K562 (cell line): ENCODE measurements around the gene BMPER. TPM values are rescaled to one million over a fixed set of nuclear protein-coding genes. Genes with fewer than 3 reads are reported as not detected.

Source experiments
- ATAC-seq: fragments of 200-7000 bp; cut with Tn5 transposase; 3 replicates; pipeline ENCODE4 v1.9.1; 2020; ENCODE audit warnings: moderate library complexity
- BruUV-seq: library from RNA; stranded (reverse); fragments of 400-500 nt; replicated peaks from 2 replicates; lab custom pipeline; 2021; lab: Mats Ljungman, UMichigan
- CTCF ChIA-PET: fragments of 300-600 bp; formaldehyde crosslinking; extraction: SDS; loops from one replicate; lab custom pipeline; 2021; ENCODE audit warnings: low intra/inter-chr PET ratio; lab: Yijun Ruan, JAX
- POLR2A ChIA-PET: fragments of 300-600, 350-650 bp; sonication (Branson Sonifier 250); formaldehyde crosslinking; extraction: SDS; loops from one replicate; lab custom pipeline; 2021; ENCODE audit warnings: antibody characterized with exemption, inconsistent platforms; lab: Yijun Ruan, JAX
- DNase-seq, 4 experiments: peaks; one replicate each; pipeline versions ENCODE4 v3.0.0 to v3.0.0-alpha.2; 2011 to 2018; ENCODE audit warnings: low spot score in 3 of 4, mixed read lengths in 3 of 4; ENCODE audit errors: extremely low read depth in 1 of 4
- FAIRE-seq: peaks from 2 replicates; lab custom pipeline; 2011; peaks lifted over from hg19 to GRCh38; lab: Jason Lieb, UNC
- H2AFZ ChIP-seq: 2 replicates; pipeline ENCODE4 v1.6.0; 2011; ENCODE audit warnings: low read depth, low read length, control low read depth, inconsistent platforms
- H3K27ac ChIP-seq: fragments of 200-600 bp; 3 replicates; pipeline ENCODE4 v1.8.0; 2011; ENCODE audit warnings: low read depth, mild to moderate bottlenecking, control low read depth, inconsistent platforms, low read length, moderate library complexity, mixed read lengths; ENCODE audit errors: extremely low read depth
- H3K27me3 ChIP-seq, 2 experiments: fragments of 300-600 bp in 1 of 2; 2 replicates in 1 of 2; 3 replicates in 1 of 2; pipeline versions ENCODE4 v1.6.0 to v1.8.0; 2011; ENCODE audit warnings: inconsistent platforms in 2 of 2, low read length in 2 of 2, mild to moderate bottlenecking in 1 of 2, mixed read lengths in 1 of 2, moderate library complexity in 1 of 2; ENCODE audit not compliant: control insufficient read depth in 2 of 2, insufficient read depth in 2 of 2
- H3K36me3 ChIP-seq: fragments of 300-600 bp; 3 replicates; pipeline ENCODE4 v1.8.0; 2011; ENCODE audit warnings: mild to moderate bottlenecking, low read length, inconsistent platforms; ENCODE audit not compliant: control insufficient read depth, insufficient read depth
- H3K4me1 ChIP-seq, 2 experiments: fragments of 200-600 bp in 1 of 2; replicated peaks in 1 of 2; 2 replicates in 1 of 2; 3 replicates in 1 of 2; pipeline versions ENCODE4 v1.5.1 to v1.8.0; 2011; ENCODE audit warnings: inconsistent platforms in 2 of 2, low read length in 2 of 2, mild to moderate bottlenecking in 1 of 2, mixed read lengths in 1 of 2, moderate library complexity in 1 of 2; ENCODE audit not compliant: control insufficient read depth in 2 of 2, insufficient read depth in 2 of 2
- H3K4me2 ChIP-seq: 2 replicates; pipeline ENCODE4 v1.6.1; 2011; ENCODE audit warnings: low read length, control low read depth, inconsistent platforms, mixed read lengths; ENCODE audit not compliant: insufficient read depth
- H3K4me3 ChIP-seq: fragments of 200-600 bp; sonication (generic), shearing (Covaris generic); 2 replicates; pipeline ENCODE4 v1.5.1; 2016; ENCODE audit warnings: control low read depth, inconsistent platforms
- H3K79me2 ChIP-seq: fragments of 200-600 bp; 3 replicates; pipeline ENCODE4 v1.8.0; 2011; ENCODE audit warnings: low read length, inconsistent platforms; ENCODE audit not compliant: control insufficient read depth, insufficient read depth
- H3K9ac ChIP-seq, 2 experiments: 2 replicates each; pipeline versions ENCODE4 v1.6.0 to v1.6.1; 2011; ENCODE audit warnings: low read depth in 2 of 2, low read length in 2 of 2, control low read depth in 1 of 2, inconsistent platforms in 1 of 2, mild to moderate bottlenecking in 1 of 2, mixed read lengths in 1 of 2; ENCODE audit not compliant: insufficient read depth in 1 of 2
- H3K9me1 ChIP-seq: one replicate; pipeline ENCODE4 v1.6.0; 2011; ENCODE audit warnings: inconsistent platforms, mild to moderate bottlenecking, low read length, moderate library complexity; ENCODE audit not compliant: control insufficient read depth, insufficient read depth
- H3K9me3 ChIP-seq: replicated peaks from 2 replicates; pipeline ENCODE4 v1.5.1; 2011; ENCODE audit warnings: low read depth, low read length, inconsistent platforms; ENCODE audit not compliant: control insufficient read depth, insufficient read depth
- H4K20me1 ChIP-seq: replicated peaks from 2 replicates; pipeline ENCODE4 v1.6.1; 2011; ENCODE audit warnings: low read length, inconsistent platforms, mixed read lengths; ENCODE audit not compliant: control insufficient read depth, insufficient read depth
- FOXM1 ChIP-seq, 2 experiments: fragments of 450-650 bp in 1 of 2; sonication (generic) in 1 of 2; formaldehyde crosslinking in 1 of 2; IDR thresholded peaks; 2 replicates each; pipeline versions ENCODE4 v1.6.1 to v1.9.0; 2017 to 2022; ENCODE audit warnings: low read depth in 2 of 2, mild to moderate bottlenecking in 2 of 2, missing genetic modification reagents in 1 of 2, moderate library complexity in 1 of 2
- GABPB1 ChIP-seq: sonication (generic); formaldehyde crosslinking; IDR thresholded peaks from 2 replicates; pipeline ENCODE4 v1.8.0; 2022; ENCODE audit warnings: mild to moderate bottlenecking, missing genetic modification reagents
- NR2F6 ChIP-seq: fragments of 450-650 bp; formaldehyde crosslinking; IDR thresholded peaks from 2 replicates; pipeline ENCODE4 v1.4.0; 2020; ENCODE audit warnings: mild to moderate bottlenecking
- RBM39 ChIP-seq: fragments of 200-400 bp; formaldehyde crosslinking; optimal IDR thresholded peaks from 2 replicates; pipeline ENCODE3; 2018; ENCODE audit warnings: low read depth, low read length
- WGBS: fragments of 100-300 bp; shearing (Covaris generic); methylation state at CpG from one replicate; pipeline ENCODE4 v1.1.6; 2016; ENCODE audit warnings: low coverage, mixed read lengths; ENCODE audit not compliant: insufficient coverage; ENCODE audit errors: missing lambda C conversion rate; 5-methylcytosine and 5-hydroxymethylcytosine counted together
- in situ Hi-C: fragments of 300-500 bp; cut with MboI; formaldehyde crosslinking; loops from 4 replicates; pipeline ENCODE4 v1.15.0; 2018; ENCODE audit warnings: inconsistent platforms, mixed read lengths
- intact Hi-C: fragments of 100-400 bp; cut with micrococcal nuclease; formaldehyde crosslinking; loops from 2 replicates; pipeline ENCODE4 v1.14.2; 2022
- polyA plus RNA-seq, 8 experiments: library from polyadenylated mRNA; depleted of rRNA in 4 of 8; stranded (reverse) in 5 of 8; unstranded in 3 of 8; fragments of >200 nt; fragmentation: Nextera tagmentation in 2 of 8; fragmentation: Illumina TruSeq in 1 of 8; extraction: Ambion mirVana in 2 of 8; extraction: Trizol in 1 of 8; gene quantifications; 2 replicates each; pipeline versions ENCODE4 v1.2.1 to v1.2.3, GENCODE V29; 2011 to 2014; ENCODE audit warnings: inconsistent platforms in 1 of 8, missing spikeins in 1 of 8
- total RNA-seq, 7 experiments: library from RNA; depleted of rRNA in 6 of 7; stranded (reverse); fragments of >200 nt in 6 of 7; fragmentation: Illumina TruSeq in 2 of 7; extraction: Trizol in 2 of 7; gene quantifications; 2 replicates each; pipeline versions ENCODE4 v1.2.1 to v1.2.3, GENCODE V29; 2011 to 2021; ENCODE audit warnings: low replicate concordance in 1 of 7
- TF ChIP-seq, protein P1 (sequence below): fragments of 450-650 bp; IDR thresholded peaks from 2 replicates; pipeline ENCODE4 v1.6.1; 2018; ENCODE audit not compliant: partially characterized antibody

BMPER gene
- total and polyA plus RNA-seq, 9 of the 15 experiments (the other 6 are each of a cell fraction or from before 2014, with no cell fraction given): not detected

DNA sequence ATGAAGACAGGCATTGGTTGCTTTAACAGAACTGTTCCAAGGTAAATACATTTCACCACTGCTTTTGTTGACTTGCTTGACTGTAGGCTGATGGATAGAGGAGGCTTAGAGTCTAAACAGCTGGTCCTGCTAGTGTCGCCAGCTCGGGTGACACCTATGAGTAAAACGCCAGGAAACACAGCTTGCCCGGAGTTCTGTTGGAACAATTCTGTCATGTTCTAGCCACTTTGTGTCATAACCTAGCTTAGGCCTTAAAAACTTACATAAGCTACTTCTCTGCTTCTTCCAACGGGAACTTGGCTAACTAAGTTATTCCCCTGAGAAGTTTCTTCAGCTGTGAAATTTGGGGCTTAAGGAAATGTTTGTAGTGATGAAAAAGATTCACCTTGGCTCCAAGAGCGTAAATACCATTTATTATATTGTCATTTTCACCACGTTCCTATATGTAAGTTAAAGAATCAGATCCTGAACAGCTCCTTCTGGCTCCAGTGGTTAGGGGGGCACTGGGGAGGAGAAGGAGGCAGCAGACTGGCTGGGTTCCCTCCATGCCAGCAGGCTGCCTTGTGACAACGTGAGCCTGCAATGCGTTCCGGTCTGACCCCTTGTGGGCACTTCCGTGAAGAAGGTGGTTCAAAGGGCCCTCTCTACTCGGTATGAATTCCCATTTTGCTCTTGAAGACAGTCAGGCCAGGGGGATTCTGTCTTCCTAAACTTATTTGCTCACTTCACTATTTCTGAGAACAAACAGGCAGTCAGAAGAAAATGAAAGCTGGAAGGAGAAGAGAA, 253.2 kb downstream of the BMPER start:
- WGBS: 2% methylated on average over 12 of the region's 12 CpGs
- Histone ChIP-seq H3K27ac (no peak overlapping the region), H3K36me3 (no peaks in the 10 kb centered on the region), H3K79me2 (no peaks in the 10 kb centered on the region), H3K4me3 (no peak overlapping the region), H4K20me1 (no peaks in the 10 kb centered on the region), H2AFZ (no peak overlapping the region), H3K27me3 (no peaks in the 10 kb centered on the region), H3K9ac (no peak overlapping the region), H3K4me1 (no peaks in the 10 kb centered on the region), H3K9me1 (no peaks in the 10 kb centered on the region), H3K9me3 (0 out of 2 replicates have a peak, but pooled peaks cover 2% of the 10 kb centered on the region), H3K4me2 (no peak overlapping the region)
- ATAC-seq (no peak), FAIRE-seq (no peak), DNase-seq (peak in 1 of 4 experiments; percentile 0)
- TF ChIP-seq, protein P1, sequence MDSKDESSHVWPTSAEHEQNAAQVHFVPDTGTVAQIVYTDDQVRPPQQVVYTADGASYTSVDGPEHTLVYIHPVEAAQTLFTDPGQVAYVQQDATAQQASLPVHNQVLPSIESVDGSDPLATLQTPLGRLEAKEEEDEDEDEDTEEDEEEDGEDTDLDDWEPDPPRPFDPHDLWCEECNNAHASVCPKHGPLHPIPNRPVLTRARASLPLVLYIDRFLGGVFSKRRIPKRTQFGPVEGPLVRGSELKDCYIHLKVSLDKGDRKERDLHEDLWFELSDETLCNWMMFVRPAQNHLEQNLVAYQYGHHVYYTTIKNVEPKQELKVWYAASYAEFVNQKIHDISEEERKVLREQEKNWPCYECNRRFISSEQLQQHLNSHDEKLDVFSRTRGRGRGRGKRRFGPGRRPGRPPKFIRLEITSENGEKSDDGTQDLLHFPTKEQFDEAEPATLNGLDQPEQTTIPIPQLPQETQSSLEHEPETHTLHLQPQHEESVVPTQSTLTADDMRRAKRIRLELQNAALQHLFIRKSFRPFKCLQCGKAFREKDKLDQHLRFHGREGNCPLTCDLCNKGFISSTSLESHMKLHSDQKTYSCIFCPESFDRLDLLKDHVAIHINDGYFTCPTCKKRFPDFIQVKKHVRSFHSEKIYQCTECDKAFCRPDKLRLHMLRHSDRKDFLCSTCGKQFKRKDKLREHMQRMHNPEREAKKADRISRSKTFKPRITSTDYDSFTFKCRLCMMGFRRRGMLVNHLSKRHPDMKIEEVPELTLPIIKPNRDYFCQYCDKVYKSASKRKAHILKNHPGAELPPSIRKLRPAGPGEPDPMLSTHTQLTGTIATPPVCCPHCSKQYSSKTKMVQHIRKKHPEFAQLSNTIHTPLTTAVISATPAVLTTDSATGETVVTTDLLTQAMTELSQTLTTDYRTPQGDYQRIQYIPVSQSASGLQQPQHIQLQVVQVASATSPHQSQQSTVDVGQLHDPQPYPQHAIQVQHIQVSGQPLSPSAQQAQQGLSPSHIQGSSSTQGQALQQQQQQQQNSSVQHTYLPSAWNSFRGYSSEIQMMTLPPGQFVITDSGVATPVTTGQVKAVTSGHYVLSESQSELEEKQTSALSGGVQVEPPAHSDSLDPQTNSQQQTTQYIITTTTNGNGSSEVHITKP: no peak
- TF ChIP-seq FOXM1 (IDR thresholded peaks at IDR 0.05; ENCODE audit: low read depth) (no peak), FOXM1 (CRISPR knock-in tag; IDR thresholded peaks at IDR 0.05; ENCODE audit: low read depth) (no peak), RBM39 (no peak), NR2F6 (no peak), GABPB1 (no peak)
- POLR2A ChIA-PET: interaction anchor here (0.6 kb wide), 1 partner anchor 163 kb away, joined by 5 read pairs; no protein-coding TSS in a partner anchor
- in situ Hi-C loops (no loop called here), intact Hi-C loops (no loop called here)
- CTCF ChIA-PET: no interaction called here
- BruUV-seq: no TSS peak
